ENCODE data around the gene CCDC70.

The CCDC70 gene

DNA sequence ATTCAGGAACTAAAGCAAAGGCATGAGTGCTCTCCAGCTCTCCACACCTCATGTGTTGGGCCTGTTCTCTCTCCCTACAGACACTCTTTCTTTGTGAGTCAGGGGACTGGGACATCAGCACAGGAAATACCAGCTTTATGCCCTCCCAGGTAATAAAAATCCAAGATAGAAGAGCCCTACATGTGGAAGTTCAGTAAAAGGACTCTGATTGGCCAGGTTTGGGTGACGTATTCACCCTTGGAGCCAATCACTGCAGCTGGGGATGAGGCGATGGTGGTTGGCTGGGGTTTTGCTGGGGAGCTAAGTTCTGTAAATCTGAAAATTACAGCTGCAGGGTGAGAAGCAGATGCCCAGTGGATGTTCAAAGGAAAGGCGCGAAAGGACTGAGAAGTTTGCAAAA lies 32.5 kb downstream of the CCDC70 start:
- TF ChIP-seq GATA3 (IDR thresholded peaks at IDR 0.05; ENCODE audit: low read depth, low read length) (no peak), GATA2 (IDR thresholded peaks at IDR 0.05; ENCODE audit: low read depth, low read length) (no peak)

DNA sequence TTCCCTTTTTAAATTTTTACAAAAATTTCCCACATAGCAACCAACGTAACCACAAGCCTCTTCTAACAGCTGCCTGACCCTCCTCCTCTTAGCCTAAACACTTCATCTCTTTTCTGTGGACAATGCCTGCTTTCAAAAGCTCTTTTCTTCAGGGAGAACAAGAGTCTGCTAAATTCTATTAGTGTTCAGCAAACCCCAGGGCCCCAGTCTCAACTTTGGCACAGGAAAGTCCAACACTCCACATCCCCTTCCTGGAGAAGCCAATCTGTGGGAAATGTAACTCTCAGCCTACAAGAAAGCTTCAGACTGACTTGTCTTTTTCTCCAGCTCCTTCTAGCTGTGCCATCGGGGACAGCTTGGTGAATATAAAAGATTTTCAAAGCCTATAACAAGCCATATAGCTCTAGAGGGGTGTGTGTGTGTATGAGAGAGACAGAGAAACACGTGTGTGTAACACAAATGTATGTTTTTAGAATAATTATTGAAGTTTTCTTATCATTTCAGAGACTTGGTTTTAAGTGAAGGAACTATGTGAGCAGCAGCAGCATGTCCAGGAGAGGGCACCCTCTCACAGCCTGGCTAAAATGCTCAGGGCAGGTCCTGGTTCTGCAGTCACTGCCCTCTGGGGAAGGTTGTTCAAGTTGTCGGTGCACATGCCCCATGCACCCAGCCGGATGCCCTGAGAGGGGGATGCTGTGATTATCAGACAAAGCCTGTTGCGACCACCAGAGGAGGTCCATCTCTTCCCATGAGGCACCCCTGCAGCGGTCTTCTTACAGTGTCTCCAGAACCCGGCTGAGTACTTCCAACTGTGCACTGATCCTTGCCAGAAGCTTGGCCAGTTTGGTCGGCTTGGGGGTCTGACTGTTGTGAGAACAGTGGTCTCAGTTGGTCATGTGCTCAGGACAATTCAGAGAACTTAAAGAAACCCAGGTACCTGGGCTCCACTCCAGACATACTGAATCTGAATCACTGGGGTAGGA lies 34.4 kb downstream of the CCDC70 start:
- TF ChIP-seq GATA2 (IDR thresholded peaks at IDR 0.05; ENCODE audit: low read depth, low read length) = no peak
- TF ChIP-seq GATA3 (IDR thresholded peaks at IDR 0.05; ENCODE audit: low read depth, low read length) = no peak

DNA sequence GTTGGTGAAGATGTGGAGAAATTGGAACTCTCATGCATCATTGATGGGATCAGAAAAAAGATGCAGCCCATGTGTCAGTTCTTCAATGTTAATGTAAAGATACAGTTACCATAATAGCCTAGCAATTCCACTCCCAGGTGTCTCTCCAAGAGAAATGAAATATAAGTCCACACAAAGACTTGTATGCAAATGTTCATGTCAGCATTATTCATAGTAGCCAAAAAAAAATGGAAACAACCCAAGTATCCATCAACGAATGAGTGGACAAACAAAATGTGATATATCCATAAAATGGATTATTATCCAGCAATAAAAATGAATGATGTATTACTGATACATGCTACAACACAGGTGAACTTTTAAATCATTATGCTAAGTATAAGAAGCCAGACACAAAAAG lies 38.7 kb downstream of the CCDC70 start:
- TF ChIP-seq GATA2 (IDR thresholded peaks at IDR 0.05; ENCODE audit: low read depth, low read length) = no peak
- no peak for TF ChIP-seq GATA3 (IDR thresholded peaks at IDR 0.05; ENCODE audit: low read depth, low read length)

DNA sequence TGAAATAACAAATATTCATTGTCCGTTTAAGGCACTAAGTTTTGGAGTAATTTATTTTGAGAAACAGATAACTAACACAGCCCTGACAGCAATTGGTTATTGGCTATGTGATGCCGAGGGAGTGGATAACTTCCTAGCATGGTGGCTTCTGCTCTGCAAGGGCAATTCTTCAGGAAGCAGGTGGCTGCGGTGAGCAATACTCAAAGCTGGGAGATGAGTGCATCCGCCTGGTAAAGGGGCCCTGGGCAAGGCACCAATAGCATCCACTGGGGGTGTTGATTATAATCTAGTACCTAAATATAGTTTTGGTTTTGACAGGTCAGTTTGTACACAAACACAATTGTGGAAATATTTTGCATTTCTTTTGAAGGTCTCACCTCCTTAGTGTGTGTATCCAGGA lies 41.0 kb downstream of the CCDC70 start:
- TF ChIP-seq GATA2 (IDR thresholded peaks at IDR 0.05; ENCODE audit: low read depth, low read length) (no peak), GATA3 (IDR thresholded peaks at IDR 0.05; ENCODE audit: low read depth, low read length) (no peak)

DNA sequence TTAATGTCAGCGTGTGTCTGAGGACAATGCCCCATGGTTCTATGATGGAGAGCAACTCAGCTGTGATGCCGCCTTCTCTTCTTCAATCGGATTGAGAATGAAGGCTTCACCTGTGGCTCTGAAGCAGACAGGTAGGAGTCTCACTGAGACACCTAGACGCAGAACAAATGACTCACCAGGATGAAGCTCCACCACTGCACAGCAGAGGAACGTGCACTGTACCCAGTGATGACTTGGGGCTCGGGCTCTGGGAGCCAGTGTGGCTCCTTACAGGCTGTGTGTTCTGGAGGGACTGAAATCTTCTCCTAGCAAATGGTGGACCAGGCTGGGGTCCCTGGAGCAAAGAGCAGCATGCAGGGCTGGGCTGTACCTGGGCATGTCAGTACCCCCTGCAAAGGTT lies 44.0 kb downstream of the CCDC70 start:
- TF ChIP-seq GATA3 (IDR thresholded peaks at IDR 0.05; ENCODE audit: low read depth, low read length) (no peak), GATA2 (IDR thresholded peaks at IDR 0.05; ENCODE audit: low read depth, low read length) (no peak)

DNA sequence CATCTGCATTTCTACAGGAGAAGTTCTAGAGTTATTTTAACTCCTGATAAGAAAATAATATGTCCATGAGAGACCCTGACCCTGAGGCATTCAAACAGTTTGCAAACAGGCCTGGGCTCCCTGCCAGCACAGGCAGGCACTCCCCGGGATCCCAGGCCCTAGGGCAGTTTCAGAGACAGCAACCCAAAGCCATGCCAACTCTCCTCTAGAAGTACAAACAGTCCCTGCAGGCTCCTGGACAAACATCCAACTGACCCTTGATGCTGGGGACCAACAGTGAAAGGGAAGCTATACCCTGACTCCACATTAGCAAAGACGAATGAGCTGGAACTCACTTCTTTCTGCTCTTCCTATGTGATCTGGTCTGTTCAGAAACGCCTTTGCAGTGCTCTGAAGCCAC lies 44.8 kb downstream of the CCDC70 start:
- TF ChIP-seq GATA3 (IDR thresholded peaks at IDR 0.05; ENCODE audit: low read depth, low read length) = no peak
- TF ChIP-seq GATA2 (IDR thresholded peaks at IDR 0.05; ENCODE audit: low read depth, low read length) = no peak

DNA sequence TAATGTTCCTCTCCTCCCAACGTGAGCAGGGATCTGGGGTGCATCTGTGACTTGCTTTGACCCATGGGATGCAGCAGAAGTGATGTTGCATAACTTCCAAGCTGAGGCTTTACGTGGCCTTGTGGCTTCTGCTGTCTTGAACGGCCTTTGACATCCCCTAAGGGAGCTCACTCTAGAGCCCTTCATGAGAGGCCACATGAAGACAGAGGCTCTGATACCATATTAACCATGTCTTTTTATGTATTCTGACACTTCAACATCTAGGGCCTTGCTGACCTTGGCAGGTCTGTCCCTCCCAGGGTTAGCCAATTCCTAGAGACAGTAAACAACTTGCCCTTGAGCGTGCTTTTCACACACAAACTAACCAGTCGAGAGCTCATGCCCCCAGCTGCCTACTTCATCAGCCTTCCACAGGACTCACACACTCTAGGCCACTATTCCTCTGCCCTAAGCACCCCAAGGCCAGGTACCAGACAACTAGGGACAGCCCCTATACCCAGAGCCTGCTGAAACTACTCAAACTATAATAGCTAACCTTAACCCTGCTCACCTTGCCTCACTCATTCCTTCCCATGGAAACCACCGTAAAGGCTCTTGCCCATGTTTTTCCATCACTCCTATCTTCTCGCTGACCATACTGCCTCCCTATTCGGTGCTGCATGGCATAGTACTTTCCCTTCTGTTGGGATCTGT lies 45.4 kb downstream of the CCDC70 start:
- TF ChIP-seq GATA2 (IDR thresholded peaks at IDR 0.05; ENCODE audit: low read depth, low read length) (no peak), GATA3 (IDR thresholded peaks at IDR 0.05; ENCODE audit: low read depth, low read length) (no peak)

DNA sequence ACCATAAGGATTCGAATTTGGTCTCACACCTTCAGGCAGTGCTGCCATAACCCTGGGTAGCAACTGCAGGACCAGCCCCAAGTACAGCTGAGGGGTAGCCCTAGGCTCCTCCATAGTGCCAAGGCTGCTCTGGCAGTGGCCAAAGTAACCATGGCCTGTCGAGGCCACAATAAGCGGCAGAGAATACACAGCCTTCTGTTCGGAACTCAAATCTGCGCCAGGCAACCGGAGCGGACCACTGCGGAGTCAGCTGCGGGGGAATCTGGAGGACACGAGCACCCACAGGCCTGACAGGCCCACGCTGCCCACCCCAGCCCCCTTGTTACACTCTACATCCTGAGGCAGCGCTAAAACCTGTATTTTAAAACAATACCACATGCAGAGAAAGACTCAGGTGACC lies 48.7 kb downstream of the CCDC70 start:
- TF ChIP-seq GATA2 (IDR thresholded peaks at IDR 0.05; ENCODE audit: low read depth, low read length) (no peak), GATA3 (IDR thresholded peaks at IDR 0.05; ENCODE audit: low read depth, low read length) (no peak)

DNA sequence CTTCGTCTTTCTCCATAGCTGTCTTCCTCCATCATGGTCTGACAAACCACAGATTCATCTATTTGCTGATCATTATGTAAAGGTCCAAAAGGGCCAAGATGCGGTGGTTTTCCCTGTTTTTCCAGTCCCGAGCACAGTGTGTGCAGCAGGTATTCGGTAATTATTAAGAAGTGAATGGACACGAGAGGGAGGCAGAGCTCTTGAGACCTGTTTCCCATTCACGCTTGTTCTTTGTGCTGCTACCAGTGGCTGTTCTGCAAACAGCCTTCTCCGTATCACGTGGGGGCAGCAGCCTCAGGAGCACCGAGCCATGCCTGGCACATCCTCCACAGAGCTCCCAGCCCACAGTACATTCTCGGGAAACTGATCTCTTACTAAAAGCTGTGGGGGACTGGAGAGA lies 50.3 kb downstream of the CCDC70 start:
- TF ChIP-seq GATA2 (IDR thresholded peaks at IDR 0.05; ENCODE audit: low read depth, low read length) (no peak), GATA3 (IDR thresholded peaks at IDR 0.05; ENCODE audit: low read depth, low read length) (no peak)

DNA sequence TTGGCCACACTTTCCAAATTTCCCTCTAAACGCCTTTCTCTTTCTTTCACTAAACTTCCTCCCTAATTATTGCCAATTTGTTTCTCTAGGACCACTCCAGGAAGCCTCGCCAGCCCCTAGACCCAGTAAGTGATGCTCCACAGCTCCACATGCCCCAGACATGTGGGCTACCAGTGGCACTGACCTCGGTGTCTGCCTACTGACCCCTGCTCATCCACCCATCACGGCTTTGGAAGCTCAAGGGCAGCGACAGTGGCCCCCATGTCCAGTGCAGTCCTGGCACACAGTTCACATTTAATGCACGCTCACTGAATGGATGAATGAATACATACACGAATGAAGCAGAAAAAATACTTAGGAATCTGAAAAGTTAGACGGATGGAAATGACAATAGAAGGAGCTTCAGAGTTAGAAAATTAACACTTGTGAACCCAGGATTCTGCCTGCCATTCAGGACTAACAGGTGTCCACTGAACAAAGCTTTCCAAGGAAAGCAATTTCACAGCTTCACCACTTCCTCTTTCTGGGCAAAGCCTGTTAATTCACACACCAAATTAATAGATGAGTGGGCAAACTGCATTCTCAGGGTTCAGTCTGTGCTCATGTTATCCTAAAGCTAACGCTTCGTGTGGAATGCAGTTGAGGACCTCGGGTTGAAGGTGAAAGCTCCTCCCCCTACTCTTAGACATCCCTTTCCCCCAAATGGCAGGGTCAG lies 50.9 kb downstream of the CCDC70 start:
- TF ChIP-seq GATA3 (IDR thresholded peaks at IDR 0.05; ENCODE audit: low read depth, low read length) (no peak), GATA2 (IDR thresholded peaks at IDR 0.05; ENCODE audit: low read depth, low read length) (no peak)

DNA sequence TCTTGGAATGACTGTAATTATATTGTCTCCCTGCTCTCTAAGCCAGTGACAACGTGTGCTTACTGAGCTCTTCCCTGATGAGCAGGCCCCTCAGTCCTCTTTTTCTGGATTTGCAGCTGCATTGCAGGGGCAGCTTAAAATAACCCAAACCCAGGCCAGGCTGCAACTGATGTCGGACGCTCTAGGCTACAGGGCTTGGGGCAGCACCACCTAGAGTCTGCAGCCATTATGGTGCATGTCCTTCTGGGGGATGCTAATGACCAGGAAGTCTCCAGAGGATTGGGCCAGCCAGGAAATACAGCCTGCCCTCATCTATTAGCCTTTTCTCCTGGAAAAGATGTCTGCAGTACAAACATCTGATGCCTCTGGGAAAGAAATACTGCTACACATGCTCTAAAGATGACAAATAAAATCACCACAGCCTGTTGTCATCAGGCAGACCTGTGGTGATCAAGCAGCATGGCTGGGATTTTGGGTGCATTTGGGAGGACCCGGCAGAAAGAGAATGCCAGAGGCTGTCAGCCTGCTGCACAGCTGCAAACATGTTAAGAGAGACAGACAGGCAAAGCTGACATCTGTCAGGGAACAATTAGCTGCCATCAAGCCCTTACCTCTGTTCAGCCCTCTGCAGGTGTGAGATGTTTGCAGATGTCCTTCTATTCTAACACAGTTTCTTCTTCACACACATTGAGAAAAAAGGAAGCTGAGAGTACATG lies 51.8 kb downstream of the CCDC70 start:
- no peak for TF ChIP-seq GATA2 (IDR thresholded peaks at IDR 0.05; ENCODE audit: low read depth, low read length)
- no peak for TF ChIP-seq GATA3 (IDR thresholded peaks at IDR 0.05; ENCODE audit: low read depth, low read length)

DNA sequence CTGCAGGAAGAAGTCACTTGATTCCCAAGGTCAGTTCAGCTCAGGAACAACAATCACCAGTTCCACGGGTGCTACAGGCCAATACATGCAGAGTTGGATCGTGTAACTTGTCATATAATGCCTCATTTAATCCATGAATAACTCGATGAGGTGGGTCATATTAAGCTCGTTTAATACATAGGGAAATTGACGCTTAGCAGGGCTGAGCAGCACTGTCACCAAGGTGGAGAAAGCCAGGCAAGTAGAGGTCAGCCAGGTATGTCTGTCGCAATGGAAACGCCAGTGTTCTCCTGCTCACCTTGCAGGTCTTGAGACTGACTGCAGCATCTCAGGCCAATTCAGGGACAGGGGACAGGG lies 52.3 kb downstream of the CCDC70 start:
- no peak for TF ChIP-seq GATA3 (IDR thresholded peaks at IDR 0.05; ENCODE audit: low read depth, low read length)
- TF ChIP-seq GATA2 (IDR thresholded peaks at IDR 0.05; ENCODE audit: low read depth, low read length) = no peak

Measured in SH-SY5Y (cell line).